ENCODE measurements around the gene CRLF1. TPM values are rescaled to one million over a fixed set of nuclear protein-coding genes. Genes with fewer than 3 reads are reported as not detected.

CRLF1 gene
- polyA plus RNA-seq, 2 of the 4 experiments (the other 2 are of a cell fraction): 0.37 to 2.5 TPM

DNA sequence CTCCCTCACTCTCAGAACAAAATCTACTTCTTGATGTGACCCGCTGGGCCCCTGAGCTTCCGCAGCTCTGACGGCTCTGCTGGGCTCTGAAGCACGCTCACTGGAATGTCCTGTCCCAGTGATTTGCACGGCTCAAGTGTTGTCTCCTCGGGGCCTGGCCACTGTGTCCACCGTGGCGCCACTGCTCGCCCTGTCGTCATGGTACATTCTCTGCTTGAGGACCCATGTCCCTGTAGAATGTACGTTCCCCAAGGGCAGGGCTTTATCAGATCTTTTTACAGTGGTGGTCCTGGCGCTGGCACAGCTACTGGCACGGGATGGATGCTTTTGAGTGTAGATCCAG, 42.3 kb upstream of the CRLF1 start:
- WGBS (ENCODE audit: missing lambda C conversion rate): 88% methylated on average over 8 of the region's 13 CpGs
- H3K9me3 ChIP-seq: no peaks in the 10 kb centered on the region
- H3K4me2 ChIP-seq: no peak overlapping the region
- DNase-seq (ENCODE audit: low read depth in 1 of 2, low spot score in 1 of 2): no peak
- no peak for FAIRE-seq
- no peak overlapping the region for H3K27ac ChIP-seq
- TF ChIP-seq, protein P1, sequence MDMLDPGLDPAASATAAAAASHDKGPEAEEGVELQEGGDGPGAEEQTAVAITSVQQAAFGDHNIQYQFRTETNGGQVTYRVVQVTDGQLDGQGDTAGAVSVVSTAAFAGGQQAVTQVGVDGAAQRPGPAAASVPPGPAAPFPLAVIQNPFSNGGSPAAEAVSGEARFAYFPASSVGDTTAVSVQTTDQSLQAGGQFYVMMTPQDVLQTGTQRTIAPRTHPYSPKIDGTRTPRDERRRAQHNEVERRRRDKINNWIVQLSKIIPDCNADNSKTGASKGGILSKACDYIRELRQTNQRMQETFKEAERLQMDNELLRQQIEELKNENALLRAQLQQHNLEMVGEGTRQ (IDR thresholded peaks at IDR 0.05): no peak
- TF ChIP-seq PHF8 (IDR thresholded peaks at IDR 0.05; ENCODE audit: borderline replicate concordance, low read depth) (no peak), FOSL2 (IDR thresholded peaks at IDR 0.05) (no peak), FOSL2 (CRISPR knock-in tag; IDR thresholded peaks at IDR 0.05) (no peak)
- TF ChIP-seq, protein P2, sequence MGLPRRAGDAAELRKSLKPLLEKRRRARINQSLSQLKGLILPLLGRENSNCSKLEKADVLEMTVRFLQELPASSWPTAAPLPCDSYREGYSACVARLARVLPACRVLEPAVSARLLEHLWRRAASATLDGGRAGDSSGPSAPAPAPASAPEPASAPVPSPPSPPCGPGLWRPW (IDR thresholded peaks at IDR 0.05): no peak
- no peaks in the 10 kb centered on the region for H3K4me1 ChIP-seq
- ChIA-PET POLR2A (no interaction called here), CTCF (no interaction called here)
- no peak overlapping the region for H3K4me3 ChIP-seq
- ATAC-seq: no peak

DNA sequence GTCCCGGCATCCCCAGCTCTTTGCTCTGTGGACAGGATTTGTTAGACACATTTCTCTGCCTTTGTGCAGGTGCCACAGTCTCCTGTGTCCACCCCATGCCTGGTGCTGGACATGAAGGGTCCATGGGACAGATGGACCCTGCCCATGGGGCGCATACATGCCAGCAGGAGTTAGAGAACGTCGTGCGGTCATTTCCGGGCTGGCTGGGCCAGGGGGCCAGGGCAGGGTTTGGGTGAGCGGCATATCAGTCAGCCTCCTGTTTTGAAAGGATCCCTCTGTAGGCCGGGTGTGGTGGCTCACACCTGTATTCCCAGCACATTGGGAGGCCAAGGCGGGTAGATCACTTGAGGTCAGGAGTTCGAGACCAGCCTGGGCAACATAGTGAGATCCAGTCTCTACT, 41.2 kb upstream of the CRLF1 start:
- Histone ChIP-seq H3K9me3 (no peaks in the 10 kb centered on the region), H3K27ac (no peak overlapping the region), H3K4me3 (no peak overlapping the region), H3K4me1 (no peaks in the 10 kb centered on the region), H3K4me2 (no peak overlapping the region)
- FAIRE-seq: no peak
- no peak for ATAC-seq
- TF ChIP-seq, protein P3, sequence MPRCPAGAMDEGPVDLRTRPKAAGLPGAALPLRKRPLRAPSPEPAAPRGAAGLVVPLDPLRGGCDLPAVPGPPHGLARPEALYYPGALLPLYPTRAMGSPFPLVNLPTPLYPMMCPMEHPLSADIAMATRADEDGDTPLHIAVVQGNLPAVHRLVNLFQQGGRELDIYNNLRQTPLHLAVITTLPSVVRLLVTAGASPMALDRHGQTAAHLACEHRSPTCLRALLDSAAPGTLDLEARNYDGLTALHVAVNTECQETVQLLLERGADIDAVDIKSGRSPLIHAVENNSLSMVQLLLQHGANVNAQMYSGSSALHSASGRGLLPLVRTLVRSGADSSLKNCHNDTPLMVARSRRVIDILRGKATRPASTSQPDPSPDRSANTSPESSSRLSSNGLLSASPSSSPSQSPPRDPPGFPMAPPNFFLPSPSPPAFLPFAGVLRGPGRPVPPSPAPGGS (IDR thresholded peaks at IDR 0.05): no peak
- TF ChIP-seq REST (IDR thresholded peaks at IDR 0.05): no peak
- TF ChIP-seq FOSL2 (IDR thresholded peaks at IDR 0.05): no peak
- TF ChIP-seq FOSL2 (CRISPR knock-in tag; IDR thresholded peaks at IDR 0.05): no peak
- TF ChIP-seq HEYL (CRISPR knock-in tag; IDR thresholded peaks at IDR 0.05): no peak
- no peak for TF ChIP-seq KDM5A (IDR thresholded peaks at IDR 0.05)
- TF ChIP-seq, protein P2 (IDR thresholded peaks at IDR 0.05): no peak
- no peak for TF ChIP-seq HMGXB4 (CRISPR knock-in tag; IDR thresholded peaks at IDR 0.05; ENCODE audit: borderline replicate concordance)
- no peak for TF ChIP-seq RAD21 (conservative IDR thresholded peaks at IDR 0.05 in 1 of 2, IDR thresholded peaks at IDR 0.05 in 1 of 2)
- no peak for TF ChIP-seq MAZ (IDR thresholded peaks at IDR 0.05; ENCODE audit: borderline replicate concordance, low read depth, low read length)
- TF ChIP-seq PHF8 (IDR thresholded peaks at IDR 0.05; ENCODE audit: borderline replicate concordance, low read depth): no peak
- TF ChIP-seq ZC3H11A (IDR thresholded peaks at IDR 0.05): no peak
- no peak for TF ChIP-seq ZNF302 (CRISPR knock-in tag; IDR thresholded peaks at IDR 0.05)
- TF ChIP-seq, protein P4, sequence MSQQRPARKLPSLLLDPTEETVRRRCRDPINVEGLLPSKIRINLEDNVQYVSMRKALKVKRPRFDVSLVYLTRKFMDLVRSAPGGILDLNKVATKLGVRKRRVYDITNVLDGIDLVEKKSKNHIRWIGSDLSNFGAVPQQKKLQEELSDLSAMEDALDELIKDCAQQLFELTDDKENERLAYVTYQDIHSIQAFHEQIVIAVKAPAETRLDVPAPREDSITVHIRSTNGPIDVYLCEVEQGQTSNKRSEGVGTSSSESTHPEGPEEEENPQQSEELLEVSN (IDR thresholded peaks at IDR 0.05; ENCODE audit: borderline replicate concordance, low read depth): no peak
- TF ChIP-seq TP53 (CRISPR knock-in tag; IDR thresholded peaks at IDR 0.05): no peak
- no peak for TF ChIP-seq RARB (CRISPR knock-in tag; IDR thresholded peaks at IDR 0.05)
- no peak for TF ChIP-seq EHMT2 (IDR thresholded peaks at IDR 0.05; ENCODE audit: low read depth)
- TF ChIP-seq EHF (CRISPR knock-in tag; IDR thresholded peaks at IDR 0.05): no peak
- ChIA-PET POLR2A (no interaction called here), CTCF (no interaction called here)
- no peak for DNase-seq (ENCODE audit: low read depth in 1 of 2, low spot score in 1 of 2)
- 90% methylated on average over 4 of the region's 10 CpGs for WGBS (ENCODE audit: missing lambda C conversion rate)
